Activated CD8-positive, alpha-beta memory T cell treated with anti-CD3 and anti-CD28 coated beads, Interleukin-2, amount 10 ng/mL, durations not matched to agents 7 days and 5 days (primary cell): Measurements from ENCODE around the gene GPRC5C. TPM values are rescaled to one million over a fixed set of nuclear protein-coding genes. Genes with fewer than 3 reads are reported as not detected.

Experiments used
- total RNA-seq, 2 experiments: library from RNA; stranded (reverse); gene quantifications; one replicate each; pipeline ENCODE4 v1.2.3, GENCODE V29; 2021

The GPRC5C gene
- total RNA-seq, 2 experiments from 2014 or later, result not detected

Other genes with a start within 250 kb of the GPRC5C start
- 100 to 1,000 TPM; 921 to 988 TPM for gene RPL38, start 228.4 kb upstream of the GPRC5C start, total RNA-seq
- gene TTYH2, start 218.5 kb upstream of the GPRC5C start, total RNA-seq, result 10 to 100 TPM in 1 of 2 experiments, 1 to 10 TPM in 1; 7.1 to 12.8 TPM
- gene DNAI2, start 157.9 kb upstream of the GPRC5C start, total RNA-seq, result 1 to 10 TPM in 1 of 2 experiments, under 1 TPM in 1; 0.35 to 1.3 TPM
- gene KIF19, start 105.9 kb upstream of the GPRC5C start, total RNA-seq, result 1 to 10 TPM in 1 of 2 experiments, under 1 TPM in 1; 0.42 to 1.6 TPM
- not detected for gene BTBD17, start 70.2 kb upstream of the GPRC5C start, total RNA-seq
- gene GPR142, start 64.6 kb upstream of the GPRC5C start, total RNA-seq, result not detected
- 10 to 100 TPM in 1 of 2 experiments, 1 to 10 TPM in 1; 2.0 to 15.8 TPM for gene CD300A, start 34.5 kb downstream of the GPRC5C start, total RNA-seq
- not detected for gene CD300LB, start 99.4 kb downstream of the GPRC5C start, total RNA-seq
- gene CD300C, start 114.0 kb downstream of the GPRC5C start, total RNA-seq, result 1 to 10 TPM in 1 of 2 experiments, under 1 TPM in 1; 0.56 to 1.5 TPM
- gene CD300H, start 135.4 kb downstream of the GPRC5C start, total RNA-seq, result not detected
- gene CD300LD, start 160.2 kb downstream of the GPRC5C start, total RNA-seq, result not detected
- not detected for gene CD300E, start 191.7 kb downstream of the GPRC5C start, total RNA-seq